GM21367 (cell line): ENCODE data around the gene SMAD3.

Experiments
- ATAC-seq: cut with Tn5 transposase; IDR thresholded peaks from one replicate; pipeline ENCODE4 v1.9.1; 2021; ENCODE audit not compliant: unreplicated experiment

Gene SMAD3

GRCh38 chr15:67158367-67158766, 93.0 kb downstream of the SMAD3 start:
- ATAC-seq, result no peak

GRCh38 chr15:67161412-67161811, 96.0 kb downstream of the SMAD3 start:
- no peak for ATAC-seq

GRCh38 chr15:67161881-67162280, 96.5 kb downstream of the SMAD3 start:
- no peak for ATAC-seq

- no peak for ATAC-seq
Observed at GRCh38 chr15:67163180-67163579, 97.8 kb downstream of the SMAD3 start.

GRCh38 chr15:67164401-67164791, 99.0 kb downstream of the SMAD3 start:
- ATAC-seq, result no peak

GRCh38 chr15:67164811-67165253, 99.4 kb downstream of the SMAD3 start:
- ATAC-seq, result no peak

- no peak for ATAC-seq
Observed at GRCh38 chr15:67165254-67166253, 100.2 kb downstream of the SMAD3 start.

GRCh38 chr15:67166280-67167009, 101.0 kb downstream of the SMAD3 start:
- ATAC-seq, result no peak

- ATAC-seq, result no peak
Observed at GRCh38 chr15:67167091-67167490, 101.7 kb downstream of the SMAD3 start.

GRCh38 chr15:67168694-67169093, 103.3 kb downstream of the SMAD3 start:
- ATAC-seq, result no peak

- no peak for ATAC-seq
Observed at GRCh38 chr15:67170143-67170925, 104.9 kb downstream of the SMAD3 start.

GRCh38 chr15:67171471-67171870, 106.1 kb downstream of the SMAD3 start:
- no peak for ATAC-seq

- ATAC-seq, result no peak
Observed at GRCh38 chr15:67172172-67172571, 106.8 kb downstream of the SMAD3 start.

GRCh38 chr15:67173005-67173404, 107.6 kb downstream of the SMAD3 start:
- ATAC-seq, result no peak

- ATAC-seq, result no peak
Observed at GRCh38 chr15:67173786-67174185, 108.4 kb downstream of the SMAD3 start.

GRCh38 chr15:67174446-67174845, 109.0 kb downstream of the SMAD3 start:
- ATAC-seq, result no peak

GRCh38 chr15:67174864-67175573, 109.6 kb downstream of the SMAD3 start:
- ATAC-seq, result no peak

GRCh38 chr15:67175643-67176071, 110.3 kb downstream of the SMAD3 start:
- ATAC-seq, result no peak

- no peak for ATAC-seq
Observed at GRCh38 chr15:67176195-67176971, 111.0 kb downstream of the SMAD3 start.

- no peak for ATAC-seq
Observed at GRCh38 chr15:67177752-67178151, 112.3 kb downstream of the SMAD3 start.
